ENCODE results near the gene CDKAL1.
"Not testable (repeated sequence)": the region's sequence is repeated elsewhere in the genome, so short reads cannot be mapped to it uniquely, and the experiment has no call there.

Gene CDKAL1

GRCh38 chr6:20715135-20715806, 181.0 kb downstream of the CDKAL1 start:
- no peak for DNase-seq

GRCh38 chr6:20716865-20717264, 182.6 kb downstream of the CDKAL1 start:
- no peak for DNase-seq

DNA sequence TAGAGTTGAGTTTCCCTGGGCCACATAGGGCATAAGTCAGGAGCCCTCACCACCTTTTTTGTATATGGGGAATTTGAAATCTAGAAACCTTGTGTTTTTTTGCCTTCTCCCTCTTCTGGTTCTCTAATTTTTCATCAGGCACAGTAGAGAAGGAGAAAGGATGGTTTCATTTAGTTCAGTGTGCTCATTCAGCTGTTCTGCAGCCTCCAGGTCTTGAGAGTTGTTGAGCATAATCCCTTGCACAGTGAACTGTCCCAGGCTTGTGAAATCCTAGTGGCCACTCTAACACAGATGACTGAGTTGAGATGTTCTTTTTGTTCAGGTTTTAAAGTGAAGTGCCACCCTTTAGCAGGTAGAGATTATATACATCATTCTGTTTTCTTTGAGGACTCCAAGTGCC, 183.5 kb downstream of the CDKAL1 start:
- no peak for DNase-seq

- DNase-seq, result no peak
Observed at GRCh38 chr6:20718705-20719653, 184.7 kb downstream of the CDKAL1 start.

DNA sequence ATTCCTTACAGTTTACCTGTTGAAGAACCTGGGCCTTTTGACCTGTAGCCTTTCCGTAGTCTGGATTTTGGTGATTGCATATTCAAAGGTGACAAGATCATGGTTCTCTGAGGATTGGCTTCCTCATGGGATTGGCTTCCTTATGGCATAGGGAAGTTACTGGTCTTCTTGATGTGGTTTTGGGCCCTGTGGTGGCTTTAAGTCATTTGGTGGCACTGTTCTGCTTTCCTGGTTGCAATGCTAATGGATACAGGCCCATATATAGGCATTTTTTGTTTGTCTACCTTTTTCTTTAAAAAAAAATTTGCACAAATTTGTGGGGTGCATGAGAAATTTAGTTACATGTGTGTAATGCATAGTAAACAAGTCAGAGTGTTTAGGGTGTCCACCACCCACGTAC, 185.7 kb downstream of the CDKAL1 start:
- no peak for DNase-seq

- DNase-seq, result not testable (repeated sequence)
Observed at GRCh38 chr6:20721121-20721520, 186.9 kb downstream of the CDKAL1 start.

DNA sequence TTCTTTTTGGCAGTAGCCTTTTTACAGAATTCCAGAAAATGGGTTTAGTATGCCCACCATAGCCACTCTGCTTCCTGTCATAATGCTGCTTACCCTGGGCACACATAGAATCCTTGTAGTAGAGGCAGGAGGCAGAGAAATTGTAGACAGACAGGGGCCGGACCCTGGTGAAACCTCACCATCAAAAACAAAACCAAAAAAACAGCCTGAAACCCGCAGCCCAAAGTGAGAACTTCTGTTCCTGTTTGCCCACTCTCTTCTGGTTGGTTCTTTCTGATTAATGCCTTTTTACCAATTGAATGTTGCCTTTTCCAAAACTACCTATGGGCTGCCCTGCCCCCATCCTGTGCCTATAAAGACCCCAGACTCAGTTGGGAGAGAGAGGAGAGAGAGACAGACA, 188.2 kb downstream of the CDKAL1 start:
- no peak for DNase-seq

GRCh38 chr6:20723236-20723635, 189.0 kb downstream of the CDKAL1 start:
- no peak for DNase-seq

- DNase-seq, result no peak
Observed at GRCh38 chr6:20724443-20725190, 190.4 kb downstream of the CDKAL1 start.

DNA sequence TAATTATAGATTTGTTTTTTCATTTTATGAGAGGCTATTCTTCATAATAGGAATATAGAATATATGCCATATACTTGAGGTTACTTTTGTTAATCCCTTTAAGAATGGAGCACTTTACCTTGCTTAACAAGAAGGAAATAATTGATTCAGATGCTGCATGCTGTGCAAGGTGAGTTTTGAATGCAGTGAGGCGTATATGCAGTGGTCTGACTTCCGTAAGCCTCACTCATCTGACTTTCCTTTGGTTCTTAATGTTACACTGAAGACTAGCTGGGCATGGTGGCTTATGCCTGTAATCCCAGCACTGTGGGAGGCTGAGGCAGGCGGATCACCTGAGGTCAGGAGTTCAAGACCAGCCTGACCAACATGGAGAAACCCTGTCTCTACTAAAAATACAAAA, 191.0 kb downstream of the CDKAL1 start:
- not testable (repeated sequence) for DNase-seq

DNA sequence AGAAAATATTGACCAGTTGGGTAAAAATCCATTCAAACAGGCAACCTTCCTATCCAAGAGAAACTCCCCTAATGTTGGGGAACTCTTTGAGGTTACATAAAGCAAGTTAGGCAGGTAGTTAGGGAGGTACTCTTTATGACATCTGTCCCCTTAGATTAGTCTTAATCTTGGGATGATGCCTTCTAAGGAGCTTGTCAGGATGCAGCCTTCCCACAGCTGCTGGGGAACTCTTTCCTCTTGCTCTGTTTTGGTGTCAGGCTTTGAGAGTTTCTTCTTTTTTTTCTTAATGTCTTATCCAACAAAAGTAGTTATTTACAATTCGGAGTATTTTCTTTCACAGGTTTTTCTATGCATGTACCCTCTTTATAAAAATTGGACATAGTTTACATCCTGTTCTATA, 194.8 kb downstream of the CDKAL1 start:
- DNase-seq, result no peak

- not testable (repeated sequence) for DNase-seq
Observed at GRCh38 chr6:20732362-20732761, 198.1 kb downstream of the CDKAL1 start.

DNA sequence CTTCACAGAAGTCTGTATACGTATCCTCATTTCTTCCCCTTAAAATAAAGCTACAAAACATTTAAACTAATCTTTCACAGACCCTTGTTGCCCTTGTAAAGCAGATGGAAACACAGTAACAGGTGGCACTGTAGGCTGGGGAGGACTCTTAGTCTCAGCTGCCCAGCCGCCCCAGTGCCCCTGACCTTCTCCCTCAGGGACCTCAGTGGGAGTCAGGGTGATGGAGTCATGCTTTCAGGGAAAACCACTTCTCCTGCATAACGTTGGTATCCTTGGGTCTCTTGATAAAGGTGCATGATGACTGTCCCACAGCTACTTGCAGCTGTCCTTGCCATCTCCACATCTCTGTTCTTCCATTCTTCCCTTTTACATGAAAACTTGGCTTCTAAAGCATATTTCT, 198.6 kb downstream of the CDKAL1 start:
- no peak for DNase-seq

GRCh38 chr6:20737912-20738311, 203.7 kb downstream of the CDKAL1 start:
- DNase-seq, result no peak

GRCh38 chr6:20740088-20740487, 205.8 kb downstream of the CDKAL1 start:
- no peak for DNase-seq

DNA sequence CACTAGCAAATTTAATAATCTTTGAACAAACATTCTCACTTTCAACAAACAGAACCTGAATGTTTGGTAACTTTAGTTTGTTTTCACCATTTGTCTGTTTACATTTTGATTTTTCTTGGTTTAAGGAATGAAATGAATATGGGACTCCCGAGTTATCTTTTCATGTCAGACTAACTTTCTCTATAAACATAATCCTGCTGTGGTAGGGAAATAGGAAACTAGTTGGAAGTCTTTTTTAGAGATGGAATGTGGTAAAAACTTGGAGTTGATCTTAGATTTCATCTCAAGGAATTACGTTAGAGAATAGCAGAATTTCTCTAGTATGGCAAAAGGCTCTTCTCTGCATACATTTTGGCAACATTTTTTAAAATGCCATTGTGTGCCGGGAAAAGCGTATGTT, 206.5 kb downstream of the CDKAL1 start:
- DNase-seq, result no peak

DNA sequence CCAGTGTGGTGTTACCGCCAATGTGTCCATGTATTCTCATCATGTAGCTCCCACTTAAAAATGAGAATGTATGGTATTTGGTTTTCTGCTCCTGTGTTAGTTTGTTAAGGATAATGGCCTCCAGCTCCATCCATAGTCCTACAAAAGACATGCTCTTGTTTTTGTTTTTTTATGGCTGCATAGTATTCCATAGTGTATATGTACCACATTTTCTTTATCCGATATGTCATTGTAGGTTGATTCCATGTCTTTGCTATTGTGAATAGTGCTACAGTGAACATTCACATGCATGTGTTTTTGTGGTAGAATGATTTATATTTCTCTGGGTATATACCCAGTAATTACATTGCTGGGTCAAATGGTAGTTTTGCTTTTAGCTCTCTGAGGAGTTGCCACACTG, 207.2 kb downstream of the CDKAL1 start:
- no peak for DNase-seq

DNA sequence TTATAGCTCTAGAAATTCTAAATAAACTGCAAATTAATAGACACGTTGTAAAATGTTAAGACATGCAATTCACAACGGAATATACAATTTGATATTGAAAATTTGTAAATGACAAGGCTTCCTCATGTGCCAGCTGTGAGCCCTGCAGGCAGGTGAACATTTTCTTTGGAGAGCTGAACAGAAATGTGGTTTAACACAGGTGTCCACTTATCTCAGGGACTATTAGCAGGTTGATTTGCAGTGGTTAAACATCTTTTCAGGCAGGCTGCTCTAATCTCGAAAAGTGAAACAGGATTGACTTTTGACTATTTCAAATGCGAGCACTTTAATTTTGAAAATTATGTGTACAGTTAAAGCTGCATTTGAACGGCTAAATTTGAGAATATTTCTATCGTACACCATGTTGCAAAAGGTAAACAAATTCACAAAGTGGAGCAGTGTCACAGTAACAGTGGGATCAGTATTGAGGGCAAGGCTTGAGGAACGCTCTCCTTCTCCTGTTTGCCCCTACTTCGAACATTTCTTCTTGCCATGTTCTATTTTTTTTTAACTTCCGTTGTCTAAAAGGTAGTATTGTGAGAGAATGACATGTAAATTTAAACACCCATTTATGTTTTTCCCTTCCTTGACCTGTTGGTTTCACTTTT, 210.8 kb downstream of the CDKAL1 start:
- no peak for DNase-seq

DNA sequence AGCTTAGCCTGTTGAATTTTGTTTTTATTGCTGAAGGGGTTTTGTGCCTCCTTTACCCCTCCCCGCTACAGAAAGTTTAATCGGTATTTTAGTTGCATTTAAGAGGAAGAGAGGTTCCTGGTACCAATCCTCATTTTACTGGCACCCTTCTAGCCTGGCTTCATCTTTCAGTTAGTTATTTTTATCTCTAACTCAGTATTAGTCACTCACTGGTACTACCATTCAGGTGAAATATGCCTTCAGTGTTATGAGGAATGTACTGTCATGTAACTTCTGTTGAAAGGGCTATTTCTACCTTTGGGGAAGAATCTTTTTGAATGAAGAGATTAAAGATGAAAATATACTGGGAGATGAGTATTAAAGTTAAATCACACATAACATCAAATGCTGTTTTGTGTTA, 211.8 kb downstream of the CDKAL1 start:
- no peak for DNase-seq

- no peak for DNase-seq
Observed at GRCh38 chr6:20746805-20747558, 212.7 kb downstream of the CDKAL1 start.

DNA sequence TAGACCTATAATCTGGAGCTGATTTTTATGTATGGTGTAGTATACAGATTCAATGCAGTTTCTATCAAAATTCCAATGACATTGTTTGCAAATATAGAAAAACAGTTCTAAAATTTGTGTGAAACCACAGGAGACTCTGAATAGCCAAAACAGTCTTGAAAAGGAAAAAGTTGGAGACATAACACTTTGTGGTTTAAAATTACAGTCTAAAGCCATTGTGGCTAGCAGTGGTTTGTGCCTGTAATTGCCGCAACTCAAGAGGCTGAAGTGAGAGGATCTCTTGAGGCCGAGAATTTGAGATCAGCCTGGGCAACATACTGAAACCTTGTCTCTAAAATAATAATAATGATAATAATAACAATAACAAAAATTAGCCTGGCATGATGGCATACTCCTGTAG, 213.7 kb downstream of the CDKAL1 start:
- no peak for DNase-seq

- DNase-seq, result no peak
Observed at GRCh38 chr6:20751293-20751935, 217.2 kb downstream of the CDKAL1 start.

Measured in 8988T (cell line).